Tibial nerve (tissue), 4 donors: ENCODE data around the gene NIPSNAP3A. TPM values are rescaled to one million over a fixed set of nuclear protein-coding genes. Genes with fewer than 3 reads are reported as not detected.
A peak's percentile ranks its signal among the peaks of the same experiment; 100 is the strongest.

ENCODE experiments used
- DNase-seq, 2 donors: peaks; one replicate each; pipeline ENCODE4 v3.0.0-alpha.2; 2019; ENCODE audit warnings: low spot score in 2 of 2
- H3K27ac ChIP-seq, 4 donors: fragments of 200-600 bp; sonication (generic) in 3 of 4; one replicate each; pipeline ENCODE4 v1.5.1; 2017 to 2019; ENCODE audit warnings: mild to moderate bottlenecking in 1 of 4
- H3K27me3 ChIP-seq, 2 donors: fragments of 200-600 bp; sonication (generic) in 1 of 2; one replicate each; pipeline versions ENCODE4 v1.5.1 to v1.6.0; 2017 to 2019
- H3K36me3 ChIP-seq, 3 donors: fragments of 200-600 bp; sonication (generic); one replicate each; pipeline ENCODE4 v1.5.1; 2018 to 2019
- H3K4me1 ChIP-seq, 4 donors: fragments of 200-600 bp; sonication (generic) in 3 of 4; one replicate each; pipeline ENCODE4 v1.5.1; 2017 to 2019
- H3K4me3 ChIP-seq, 4 donors: fragments of 200-600 bp; sonication (generic) in 3 of 4; one replicate each; pipeline ENCODE4 v1.5.1; 2017 to 2019; ENCODE audit warnings: mild to moderate bottlenecking in 1 of 4, moderate library complexity in 1 of 4
- H3K9me3 ChIP-seq, 4 donors: fragments of 200-600 bp; sonication (generic) in 3 of 4; one replicate each; pipeline ENCODE4 v1.5.1; 2017 to 2019
- CTCF ChIP-seq, 5 experiments: fragments of 200-600 bp in 3 of 5; fragments of 450-650 bp in 2 of 5; sonication (generic) in 3 of 5; IDR thresholded peaks; one replicate each; pipeline ENCODE4 v1.5.1; 2016 to 2019; ENCODE audit warnings: antibody characterized with exemption in 5 of 5, mild to moderate bottlenecking in 3 of 5, moderate library complexity in 2 of 5
- EP300 ChIP-seq, 2 donors: sonication (generic); formaldehyde crosslinking; IDR thresholded peaks; one replicate each; pipeline ENCODE4 v1.6.1; 2017; ENCODE audit warnings: antibody characterized with exemption in 2 of 2, mild to moderate bottlenecking in 1 of 2
- POLR2A ChIP-seq, 2 donors: fragments of 450-650 bp; IDR thresholded peaks; one replicate each; pipeline ENCODE4 v1.6.1; 2017; ENCODE audit warnings: antibody characterized with exemption in 2 of 2, mild to moderate bottlenecking in 2 of 2, moderate library complexity in 2 of 2
- WGBS, 2 donors: methylation state at CpG; one replicate each; pipeline ENCODE4 v1.1.5; 2018; 5-methylcytosine and 5-hydroxymethylcytosine counted together
- total RNA-seq, 4 donors: library from RNA; depleted of rRNA; stranded (reverse); fragments of >200 nt; gene quantifications; one replicate each; pipeline ENCODE4 v1.1.0, GENCODE V29; 2016

The NIPSNAP3A gene
- total RNA-seq, 4 donors from 2014 or later = 10.3 to 28.6 (median 16.6) TPM

- no peaks in the 10 kb centered on the region for H3K36me3 ChIP-seq
- no peak overlapping the region for H3K4me3 ChIP-seq
- no peak for DNase-seq
- no peaks in the 10 kb centered on the region for H3K9me3 ChIP-seq
- H3K4me1 ChIP-seq = no peaks in the 10 kb centered on the region
- no peak overlapping the region for H3K27ac ChIP-seq
- H3K27me3 ChIP-seq = no peaks in the 10 kb centered on the region
- TF ChIP-seq CTCF (IDR thresholded peaks at IDR 0.05) (no peak), EP300 (IDR thresholded peaks at IDR 0.05) (no peak), POLR2A (IDR thresholded peaks at IDR 0.05) (no peak)
- WGBS, 2 donors = 33 to 38% methylated on average over 1 of the region's 1 CpG
Observed at GRCh38 chr9:104740621-104741020, 6.9 kb upstream of the NIPSNAP3A start.

GRCh38 chr9:104743376-104743985, 4.0 kb upstream of the NIPSNAP3A start:
- Histone ChIP-seq H3K9me3 (no peaks in the 10 kb centered on the region), H3K36me3 (no peaks in the 10 kb centered on the region), H3K4me1 (peaks cover 0 to 9% (median 0%) of the 10 kb centered on the region in 4 donors), H3K27ac (no peak overlapping the region), H3K4me3 (no peak overlapping the region), H3K27me3 (no peaks in the 10 kb centered on the region)
- DNase-seq = no peak
- no peak for TF ChIP-seq EP300 (IDR thresholded peaks at IDR 0.05)
- peak; percentile 58 to 74 (median 69) for TF ChIP-seq CTCF (IDR thresholded peaks at IDR 0.05)
- WGBS, 2 donors = 31 to 32% methylated on average over 7 of the region's 7 CpGs

GRCh38 chr9:104745852-104746251, 1.6 kb upstream of the NIPSNAP3A start:
- DNase-seq = no peak
- Histone ChIP-seq H3K9me3 (no peaks in the 10 kb centered on the region), H3K4me3 (no peak overlapping the region), H3K27ac (no peak overlapping the region), H3K36me3 (peaks cover 0 to under 1% (median 0%) of the 10 kb centered on the region in 3 donors), H3K27me3 (no peaks in the 10 kb centered on the region), H3K4me1 (peaks cover 0 to 22% (median 1%) of the 10 kb centered on the region in 4 donors)
- TF ChIP-seq EP300 (IDR thresholded peaks at IDR 0.05) (no peak), POLR2A (IDR thresholded peaks at IDR 0.05) (no peak), CTCF (IDR thresholded peaks at IDR 0.05) (no peak)
- 80 to 82% methylated on average over 1 of the region's 1 CpG for WGBS, 2 donors

- Histone ChIP-seq H3K36me3 (peaks cover 0 to 5% (median 0%) of the 10 kb centered on the region in 3 donors), H3K27me3 (no peaks in the 10 kb centered on the region), H3K4me3 (no peak overlapping the region), H3K27ac (no peak overlapping the region), H3K4me1 (peaks cover 0 to 22% (median 1%) of the 10 kb centered on the region in 4 donors), H3K9me3 (no peaks in the 10 kb centered on the region)
- WGBS, 2 donors = 79 to 83% methylated on average over 2 of the region's 2 CpGs
- no peak for TF ChIP-seq CTCF (IDR thresholded peaks at IDR 0.05)
- no peak for TF ChIP-seq POLR2A (IDR thresholded peaks at IDR 0.05)
- TF ChIP-seq EP300 (IDR thresholded peaks at IDR 0.05) = no peak
- DNase-seq = no peak
Observed at GRCh38 chr9:104746285-104746684, 1.2 kb upstream of the NIPSNAP3A start.

GRCh38 chr9:104746798-104747197, 685 bp upstream of the NIPSNAP3A start:
- H3K9me3 ChIP-seq = no peaks in the 10 kb centered on the region
- TF ChIP-seq EP300 (IDR thresholded peaks at IDR 0.05) (no peak), CTCF (IDR thresholded peaks at IDR 0.05) (no peak)
- DNase-seq = no peak
- peaks cover 0 to 10% (median 0%) of the 10 kb centered on the region in 3 donors for H3K36me3 ChIP-seq
- peaks cover 0 to 22% (median 1%) of the 10 kb centered on the region in 4 donors for H3K4me1 ChIP-seq
- 23 to 27% methylated on average over 1 of the region's 1 CpG for WGBS, 2 donors
- H3K4me3 ChIP-seq = peak overlapping the region; percentile 68 to 88 (median 76)
- H3K27ac ChIP-seq = peak overlapping the region in 3 of 4 donors; percentile 85 to 94 (median 89)
- no peaks in the 10 kb centered on the region for H3K27me3 ChIP-seq
